ENCODE measurements around the gene CD27.

CD27 gene

GRCh38 chr12:6443361-6443983 is 1.3 kb upstream of the CD27 start:
- DNase-seq (ENCODE audit: low read depth): no peak
- no peak for TF ChIP-seq CTCF (conservative IDR thresholded peaks at IDR 0.05; ENCODE audit: control insufficient read depth, insufficient read depth, low read depth, low read length)
- no peak overlapping the region for H3K4me3 ChIP-seq (ENCODE audit: control insufficient read depth, low read depth, low read length)

DNA sequence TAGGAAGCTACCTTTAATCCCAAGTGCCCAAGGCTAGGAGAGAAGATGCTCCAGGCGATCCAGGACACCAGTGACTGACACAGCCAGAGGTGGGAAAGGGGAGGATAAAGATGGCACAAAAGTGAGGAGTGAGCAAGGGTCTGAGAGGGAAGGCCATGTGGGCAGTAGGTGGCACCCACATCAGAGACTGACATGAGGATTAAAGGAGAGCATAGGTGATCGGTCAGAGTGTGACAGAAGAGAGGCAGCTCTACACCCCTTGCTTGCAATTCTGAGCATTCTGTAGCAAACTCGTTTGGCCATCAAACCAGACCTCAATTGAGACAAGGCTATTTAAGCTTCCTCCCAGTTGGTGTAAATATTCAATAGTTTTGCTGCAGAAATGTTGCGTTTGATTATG is 724 bp upstream of the CD27 start:
- no peak overlapping the region for H3K4me3 ChIP-seq (ENCODE audit: control insufficient read depth, low read depth, low read length)
- no peak for TF ChIP-seq CTCF (conservative IDR thresholded peaks at IDR 0.05; ENCODE audit: control insufficient read depth, insufficient read depth, low read depth, low read length)
- DNase-seq (ENCODE audit: low read depth): no peak

DNA sequence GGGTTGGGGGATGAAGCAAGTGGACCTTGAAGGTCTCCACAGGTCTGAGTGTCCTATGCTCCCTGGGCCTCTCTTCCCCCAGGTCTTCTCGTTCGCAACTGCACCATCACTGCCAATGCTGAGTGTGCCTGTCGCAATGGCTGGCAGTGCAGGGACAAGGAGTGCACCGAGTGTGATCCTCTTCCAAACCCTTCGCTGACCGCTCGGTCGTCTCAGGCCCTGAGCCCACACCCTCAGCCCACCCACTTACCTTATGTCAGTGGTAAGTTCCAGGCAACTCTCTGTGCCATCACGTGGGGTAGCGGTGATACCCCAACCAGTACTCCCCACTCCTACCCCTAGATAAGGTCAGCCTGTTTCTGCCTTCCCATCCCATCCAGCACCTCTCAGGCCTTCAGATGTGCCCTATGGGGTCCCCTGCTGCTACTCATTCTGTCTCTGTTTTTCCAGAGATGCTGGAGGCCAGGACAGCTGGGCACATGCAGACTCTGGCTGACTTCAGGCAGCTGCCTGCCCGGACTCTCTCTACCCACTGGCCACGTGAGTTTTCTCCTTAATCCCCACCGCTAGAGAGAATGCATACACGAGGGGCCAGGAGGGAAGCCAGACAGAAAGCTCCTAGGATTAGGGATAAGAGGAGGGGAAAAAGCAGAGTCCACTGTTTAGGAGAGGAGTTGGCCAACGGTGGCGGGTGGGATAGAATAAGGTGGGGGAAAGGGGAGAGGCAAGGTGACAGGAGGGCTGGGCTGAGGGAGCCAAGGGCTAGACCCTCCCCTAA is 5.5 kb downstream of the CD27 start:
- H3K4me3 ChIP-seq (ENCODE audit: control insufficient read depth, low read depth, low read length): peak overlapping the region; percentile 65
- DNase-seq (ENCODE audit: low read depth): no peak
- TF ChIP-seq CTCF (conservative IDR thresholded peaks at IDR 0.05; ENCODE audit: control insufficient read depth, insufficient read depth, low read depth, low read length): no peak

DNA sequence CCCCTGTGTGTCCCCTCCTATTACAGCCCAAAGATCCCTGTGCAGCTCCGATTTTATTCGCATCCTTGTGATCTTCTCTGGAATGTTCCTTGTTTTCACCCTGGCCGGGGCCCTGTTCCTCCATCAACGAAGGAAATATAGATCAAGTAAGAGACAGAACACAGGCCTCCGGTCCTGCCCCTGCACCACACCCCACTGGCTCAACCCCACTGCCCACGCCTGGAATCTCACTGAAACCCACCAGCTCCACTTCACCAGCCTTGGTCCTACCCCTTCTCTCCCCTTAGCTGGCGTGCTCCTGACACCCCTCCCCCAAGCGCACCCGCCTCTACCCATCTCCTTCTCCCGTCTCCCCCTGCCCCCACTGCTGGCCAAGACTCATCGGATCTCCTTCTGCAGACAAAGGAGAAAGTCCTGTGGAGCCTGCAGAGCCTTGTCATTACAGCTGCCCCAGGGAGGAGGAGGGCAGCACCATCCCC is 6.2 kb downstream of the CD27 start:
- no peak for DNase-seq (ENCODE audit: low read depth)
- H3K4me3 ChIP-seq (ENCODE audit: control insufficient read depth, low read depth, low read length): peak overlapping the region; percentile 65
- no peak for TF ChIP-seq CTCF (conservative IDR thresholded peaks at IDR 0.05; ENCODE audit: control insufficient read depth, insufficient read depth, low read depth, low read length)

GRCh38 chr12:6451348-6452244 is 6.8 kb downstream of the CD27 start, which contains the start of gene TAPBPL:
Gene TAPBPL, plus strand, starts transcription at chr12:6452042. Its CDS starts 207 bp downstream, at chr12:6452249.
- no peak for TF ChIP-seq CTCF (conservative IDR thresholded peaks at IDR 0.05; ENCODE audit: control insufficient read depth, insufficient read depth, low read depth, low read length)
- DNase-seq (ENCODE audit: low read depth): peak; percentile 75
- H3K4me3 ChIP-seq (ENCODE audit: control insufficient read depth, low read depth, low read length): peak within 1 kb of the TSS; percentile 65

- DNase-seq (ENCODE audit: low read depth): no peak
- H3K4me3 ChIP-seq (ENCODE audit: control insufficient read depth, low read depth, low read length): peak overlapping the region; percentile 65
- TF ChIP-seq CTCF (conservative IDR thresholded peaks at IDR 0.05; ENCODE audit: control insufficient read depth, insufficient read depth, low read depth, low read length): no peak
Measured at GRCh38 chr12:6452245-6452943, 7.6 kb downstream of the CD27 start.
